Measurements from ENCODE around the gene MTHFR.

The MTHFR gene

DNA sequence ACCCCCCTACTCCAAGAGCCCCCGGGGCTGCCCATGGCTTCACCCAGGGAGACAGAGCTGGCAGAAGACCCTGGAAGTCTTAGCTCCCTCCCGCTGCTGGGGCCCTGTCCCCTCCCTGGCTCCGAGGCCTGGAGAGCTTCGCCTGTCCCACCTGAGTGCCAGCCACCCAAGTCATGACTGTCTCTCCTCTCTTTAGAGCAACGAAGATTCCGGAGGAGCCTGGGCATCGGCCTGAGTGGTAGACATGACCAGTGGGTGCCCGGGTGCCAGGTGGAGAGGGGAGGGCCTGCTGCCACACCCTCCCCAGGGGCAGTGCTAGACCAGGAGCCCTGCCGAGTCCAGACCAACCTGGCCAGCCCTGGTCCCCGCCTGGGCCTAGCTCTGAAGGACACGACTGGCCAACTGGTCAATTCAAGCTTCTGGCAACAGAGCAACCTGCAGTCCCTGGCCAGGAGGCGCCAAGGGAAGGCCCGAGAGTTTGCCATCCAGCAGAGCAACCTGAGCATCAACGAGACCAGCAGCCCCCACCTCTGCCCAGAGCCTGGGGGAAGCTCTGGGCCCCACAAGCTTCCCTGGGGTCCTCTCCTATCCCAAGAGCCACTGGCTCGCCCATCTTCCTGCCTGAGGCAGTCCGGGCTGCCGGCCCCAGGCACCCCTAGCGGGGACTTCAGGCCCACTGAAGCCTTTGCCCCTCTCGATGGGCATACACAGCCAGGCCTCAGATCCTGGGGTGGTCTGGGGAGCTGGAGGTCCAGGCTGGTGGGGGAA lies 39.9 kb downstream of the MTHFR start:
- TF ChIP-seq EGR1 (IDR thresholded peaks at IDR 0.05), result no peak
- TF ChIP-seq CEBPB (IDR thresholded peaks at IDR 0.05), result no peak
- TF ChIP-seq EP300 (IDR thresholded peaks at IDR 0.05; ENCODE audit: borderline replicate concordance), result no peak
- TF ChIP-seq, protein P1, sequence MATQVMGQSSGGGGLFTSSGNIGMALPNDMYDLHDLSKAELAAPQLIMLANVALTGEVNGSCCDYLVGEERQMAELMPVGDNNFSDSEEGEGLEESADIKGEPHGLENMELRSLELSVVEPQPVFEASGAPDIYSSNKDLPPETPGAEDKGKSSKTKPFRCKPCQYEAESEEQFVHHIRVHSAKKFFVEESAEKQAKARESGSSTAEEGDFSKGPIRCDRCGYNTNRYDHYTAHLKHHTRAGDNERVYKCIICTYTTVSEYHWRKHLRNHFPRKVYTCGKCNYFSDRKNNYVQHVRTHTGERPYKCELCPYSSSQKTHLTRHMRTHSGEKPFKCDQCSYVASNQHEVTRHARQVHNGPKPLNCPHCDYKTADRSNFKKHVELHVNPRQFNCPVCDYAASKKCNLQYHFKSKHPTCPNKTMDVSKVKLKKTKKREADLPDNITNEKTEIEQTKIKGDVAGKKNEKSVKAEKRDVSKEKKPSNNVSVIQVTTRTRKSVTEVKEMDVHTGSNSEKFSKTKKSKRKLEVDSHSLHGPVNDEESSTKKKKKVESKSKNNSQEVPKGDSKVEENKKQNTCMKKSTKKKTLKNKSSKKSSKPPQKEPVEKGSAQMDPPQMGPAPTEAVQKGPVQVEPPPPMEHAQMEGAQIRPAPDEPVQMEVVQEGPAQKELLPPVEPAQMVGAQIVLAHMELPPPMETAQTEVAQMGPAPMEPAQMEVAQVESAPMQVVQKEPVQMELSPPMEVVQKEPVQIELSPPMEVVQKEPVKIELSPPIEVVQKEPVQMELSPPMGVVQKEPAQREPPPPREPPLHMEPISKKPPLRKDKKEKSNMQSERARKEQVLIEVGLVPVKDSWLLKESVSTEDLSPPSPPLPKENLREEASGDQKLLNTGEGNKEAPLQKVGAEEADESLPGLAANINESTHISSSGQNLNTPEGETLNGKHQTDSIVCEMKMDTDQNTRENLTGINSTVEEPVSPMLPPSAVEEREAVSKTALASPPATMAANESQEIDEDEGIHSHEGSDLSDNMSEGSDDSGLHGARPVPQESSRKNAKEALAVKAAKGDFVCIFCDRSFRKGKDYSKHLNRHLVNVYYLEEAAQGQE (IDR thresholded peaks at IDR 0.05; ENCODE audit: low read depth), result no peak
- TF ChIP-seq TCF12 (IDR thresholded peaks at IDR 0.05; ENCODE audit: low read depth), result no peak

DNA sequence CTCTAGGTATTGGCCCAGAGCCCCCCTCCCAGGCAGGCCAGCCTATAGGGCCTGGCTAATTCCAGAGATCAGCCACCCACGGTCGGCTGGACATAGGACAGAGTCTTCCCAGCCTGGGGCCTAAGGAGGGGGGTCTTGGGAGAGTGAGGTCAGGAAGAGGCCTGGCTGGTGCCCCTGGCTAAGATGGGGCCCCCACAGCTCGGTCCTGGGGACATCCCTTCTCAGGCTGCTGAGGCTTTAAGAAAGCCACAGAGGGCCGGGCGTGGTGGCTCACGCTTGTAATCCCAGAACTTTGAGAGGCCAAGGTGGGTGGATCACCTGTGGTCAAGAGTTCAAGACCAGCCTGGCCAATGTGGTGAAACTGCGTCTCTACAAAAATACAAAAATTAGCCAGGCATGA lies 41.2 kb downstream of the MTHFR start:
- TF ChIP-seq YY1 (IDR thresholded peaks at IDR 0.05; ENCODE audit: low read depth) (no peak), NFIC (IDR thresholded peaks at IDR 0.05) (no peak), EP300 (IDR thresholded peaks at IDR 0.05; ENCODE audit: borderline replicate concordance) (no peak), CEBPB (IDR thresholded peaks at IDR 0.05) (no peak), TEAD4 (IDR thresholded peaks at IDR 0.05) (no peak), RAD21 (IDR thresholded peaks at IDR 0.05; ENCODE audit: low read depth) (no peak), CREB1 (IDR thresholded peaks at IDR 0.05; ENCODE audit: low read depth) (no peak), TAF1 (IDR thresholded peaks at IDR 0.05; ENCODE audit: low read depth) (no peak), EGR1 (IDR thresholded peaks at IDR 0.05) (no peak), ZBTB7A (IDR thresholded peaks at IDR 0.05; ENCODE audit: low read depth) (no peak)

DNA sequence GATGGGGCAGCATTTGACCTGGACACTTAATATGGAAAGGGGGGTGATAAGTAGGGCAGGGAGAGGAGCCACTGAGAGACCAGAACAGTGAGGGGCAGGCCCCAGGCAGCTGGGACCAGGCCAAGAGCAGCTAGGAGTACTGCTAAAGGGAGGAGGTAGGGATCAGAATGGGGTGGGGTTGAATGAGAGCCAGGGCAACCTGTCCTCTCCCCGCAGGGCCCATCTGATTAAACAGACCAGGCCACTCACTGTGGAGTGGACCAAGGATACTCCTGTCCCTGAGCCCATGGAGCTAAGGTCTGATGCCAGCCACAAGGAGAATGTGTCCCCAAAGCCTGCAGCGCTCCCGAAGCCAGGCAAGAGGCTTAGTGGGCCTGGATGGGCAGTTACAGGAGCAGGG lies 41.6 kb downstream of the MTHFR start:
- TF ChIP-seq EP300 (IDR thresholded peaks at IDR 0.05; ENCODE audit: borderline replicate concordance) (no peak), CEBPB (IDR thresholded peaks at IDR 0.05) (no peak), FOXM1 (IDR thresholded peaks at IDR 0.05; ENCODE audit: borderline replicate concordance, low read depth) (no peak), TCF12 (IDR thresholded peaks at IDR 0.05; ENCODE audit: low read depth) (no peak), EGR1 (IDR thresholded peaks at IDR 0.05) (no peak), CREB1 (IDR thresholded peaks at IDR 0.05; ENCODE audit: low read depth) (no peak), RAD21 (IDR thresholded peaks at IDR 0.05; ENCODE audit: low read depth) (no peak), TAF1 (IDR thresholded peaks at IDR 0.05; ENCODE audit: low read depth) (no peak), TEAD4 (IDR thresholded peaks at IDR 0.05) (no peak), NFIC (IDR thresholded peaks at IDR 0.05) (no peak), YY1 (IDR thresholded peaks at IDR 0.05; ENCODE audit: low read depth) (no peak), ZBTB7A (IDR thresholded peaks at IDR 0.05; ENCODE audit: low read depth) (no peak)
- TF ChIP-seq, protein P2, sequence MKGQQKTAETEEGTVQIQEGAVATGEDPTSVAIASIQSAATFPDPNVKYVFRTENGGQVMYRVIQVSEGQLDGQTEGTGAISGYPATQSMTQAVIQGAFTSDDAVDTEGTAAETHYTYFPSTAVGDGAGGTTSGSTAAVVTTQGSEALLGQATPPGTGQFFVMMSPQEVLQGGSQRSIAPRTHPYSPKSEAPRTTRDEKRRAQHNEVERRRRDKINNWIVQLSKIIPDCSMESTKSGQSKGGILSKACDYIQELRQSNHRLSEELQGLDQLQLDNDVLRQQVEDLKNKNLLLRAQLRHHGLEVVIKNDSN (IDR thresholded peaks at IDR 0.05), result no peak
- TF ChIP-seq, protein P1 (IDR thresholded peaks at IDR 0.05; ENCODE audit: low read depth), result no peak
- TF ChIP-seq, protein P3, sequence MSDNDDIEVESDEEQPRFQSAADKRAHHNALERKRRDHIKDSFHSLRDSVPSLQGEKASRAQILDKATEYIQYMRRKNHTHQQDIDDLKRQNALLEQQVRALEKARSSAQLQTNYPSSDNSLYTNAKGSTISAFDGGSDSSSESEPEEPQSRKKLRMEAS (IDR thresholded peaks at IDR 0.05), result no peak

DNA sequence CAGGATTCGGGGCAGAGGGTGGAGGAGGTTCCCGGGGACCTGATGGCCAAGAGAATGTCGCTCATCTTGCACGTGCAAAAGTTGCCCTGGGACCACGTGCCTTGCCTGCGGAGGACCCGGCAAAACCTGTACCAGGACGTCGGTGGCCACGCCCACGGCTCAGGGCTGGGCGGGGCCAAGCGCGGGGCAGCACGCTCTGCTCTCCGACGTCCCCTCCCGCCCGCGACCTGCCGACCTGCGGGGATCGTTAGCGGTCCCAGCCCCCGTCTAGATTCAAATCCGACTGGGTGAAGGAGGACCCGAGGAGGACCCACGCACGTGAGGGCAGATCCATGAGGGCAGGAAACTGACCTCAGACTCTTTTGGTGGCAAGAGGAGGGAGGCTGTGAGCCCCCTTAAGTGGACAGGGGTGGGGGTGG lies 43.8 kb downstream of the MTHFR start, which contains the start of gene C1orf167:
C1orf167 (plus strand) TSS at position 206 of the 419 bp plus-strand sequence. CDS start 2,208 bp downstream, outside the sequence.
- no peak for TF ChIP-seq CEBPB (IDR thresholded peaks at IDR 0.05)
- TF ChIP-seq ZBTB7A (IDR thresholded peaks at IDR 0.05; ENCODE audit: low read depth), result no peak
- no peak for TF ChIP-seq TCF12 (IDR thresholded peaks at IDR 0.05; ENCODE audit: low read depth)
- TF ChIP-seq, protein P2 (IDR thresholded peaks at IDR 0.05), result peak; percentile 77
- no peak for TF ChIP-seq TAF1 (IDR thresholded peaks at IDR 0.05; ENCODE audit: low read depth)
- TF ChIP-seq, protein P3 (IDR thresholded peaks at IDR 0.05), result peak; percentile 97

DNA sequence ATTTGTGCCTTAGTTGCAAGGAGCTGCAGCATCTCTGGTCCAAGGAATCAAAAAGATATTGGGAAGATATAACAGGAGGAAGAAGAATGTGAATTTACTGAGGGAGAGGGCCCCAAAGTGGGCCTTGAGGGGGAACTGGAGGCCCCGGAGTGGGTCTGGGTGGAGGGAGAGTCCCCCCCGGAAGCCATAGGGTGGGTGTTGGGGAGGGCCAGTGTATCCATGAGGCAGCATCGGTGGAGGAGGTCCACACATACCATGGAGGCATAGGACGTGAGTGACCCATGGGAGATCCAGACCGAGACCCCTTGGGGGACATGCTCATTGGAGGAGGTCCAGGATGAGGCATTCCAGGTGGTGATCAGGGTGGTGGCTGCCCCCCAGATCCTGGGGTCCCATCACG lies 44.5 kb downstream of the MTHFR start:
- TF ChIP-seq YY1 (IDR thresholded peaks at IDR 0.05; ENCODE audit: low read depth) (no peak), ZBTB7A (IDR thresholded peaks at IDR 0.05; ENCODE audit: low read depth) (no peak), CEBPB (IDR thresholded peaks at IDR 0.05) (no peak), EGR1 (IDR thresholded peaks at IDR 0.05) (no peak), EP300 (IDR thresholded peaks at IDR 0.05; ENCODE audit: borderline replicate concordance) (no peak), FOXM1 (IDR thresholded peaks at IDR 0.05; ENCODE audit: borderline replicate concordance, low read depth) (no peak), RAD21 (IDR thresholded peaks at IDR 0.05; ENCODE audit: low read depth) (no peak), TEAD4 (IDR thresholded peaks at IDR 0.05) (no peak), TAF1 (IDR thresholded peaks at IDR 0.05; ENCODE audit: low read depth) (no peak), CREB1 (IDR thresholded peaks at IDR 0.05; ENCODE audit: low read depth) (no peak), NFIC (IDR thresholded peaks at IDR 0.05) (no peak), TCF12 (IDR thresholded peaks at IDR 0.05; ENCODE audit: low read depth) (no peak)
- TF ChIP-seq, protein P3 (IDR thresholded peaks at IDR 0.05), result no peak
- TF ChIP-seq, protein P1 (IDR thresholded peaks at IDR 0.05; ENCODE audit: low read depth), result no peak
- TF ChIP-seq, protein P2 (IDR thresholded peaks at IDR 0.05), result no peak
